BE2C (cell line): Measurements from ENCODE around the gene CADM1.

ENCODE experiments used
- DNase-seq: peaks from one replicate; pipeline ENCODE4 v3.0.0-alpha.2; 2020
- H3K27me3 ChIP-seq: fragments of 250-450 bp; sonication (Bioruptor Pico); 2 replicates; pipeline ENCODE4 v1.5.1; 2020; ENCODE audit warnings: mild to moderate bottlenecking
- H3K36me3 ChIP-seq: fragments of 250-450 bp; sonication (Bioruptor Pico); 2 replicates; pipeline ENCODE4 v1.5.1; 2020; ENCODE audit warnings: mild to moderate bottlenecking
- H3K4me1 ChIP-seq: fragments of 250-450 bp; sonication (Bioruptor Pico); 2 replicates; pipeline ENCODE4 v1.5.1; 2020
- H3K4me3 ChIP-seq: 2 replicates; pipeline ENCODE4 v1.5.1; 2011; ENCODE audit warnings: low read depth, low read length
- H3K9me3 ChIP-seq: fragments of 250-450 bp; sonication (Bioruptor Pico); 2 replicates; pipeline ENCODE4 v1.5.1; 2020
- CTCF ChIP-seq: IDR thresholded peaks from 2 replicates; pipeline ENCODE4 v1.5.1; 2012; ENCODE audit warnings: mild to moderate bottlenecking, low read depth, low read length

CADM1 gene

GRCh38 chr11:115193914-115194801 is 310.1 kb downstream of the CADM1 start:
- H3K4me1 ChIP-seq, result peaks cover 15% of the 10 kb centered on the region
- H3K4me3 ChIP-seq, result no peak overlapping the region
- no peaks in the 10 kb centered on the region for H3K27me3 ChIP-seq
- H3K9me3 ChIP-seq, result no peaks in the 10 kb centered on the region
- no peak for TF ChIP-seq CTCF
- no peak for DNase-seq
- H3K36me3 ChIP-seq, result peaks cover 16% of the 10 kb centered on the region

- H3K4me1 ChIP-seq, result peaks cover 4% of the 10 kb centered on the region
These were observed 312.5 kb downstream of the CADM1 start for GRCh38 chr11:115191761-115192160.

GRCh38 chr11:115190196-115190595 is 314.0 kb downstream of the CADM1 start:
- TF ChIP-seq CTCF, result no peak
- no peak for DNase-seq
- Histone ChIP-seq H3K36me3 (peaks cover 7% of the 10 kb centered on the region; the same call in 1 of the 2 replicates), H3K4me1 (peaks cover 4% of the 10 kb centered on the region), H3K4me3 (no peak overlapping the region), H3K27me3 (no peaks in the 10 kb centered on the region), H3K9me3 (no peaks in the 10 kb centered on the region)

More at GRCh38 chr11:115191761-115192160, 312.5 kb downstream of the CADM1 start:
- H3K36me3 ChIP-seq, result peaks cover 3% of the 10 kb centered on the region; the same call in 1 of the 2 replicates
- H3K4me3 ChIP-seq, result no peak overlapping the region
- no peaks in the 10 kb centered on the region for H3K9me3 ChIP-seq
- no peak for DNase-seq
- TF ChIP-seq CTCF, result no peak
- no peaks in the 10 kb centered on the region for H3K27me3 ChIP-seq

GRCh38 chr11:115188898-115189278 is 315.3 kb downstream of the CADM1 start:
- Histone ChIP-seq H3K4me3 (no peak overlapping the region), H3K27me3 (no peaks in the 10 kb centered on the region)

GRCh38 chr11:115188188-115188897 is 315.9 kb downstream of the CADM1 start:
- Histone ChIP-seq H3K36me3 (peaks cover 7% of the 10 kb centered on the region; the same call in 1 of the 2 replicates), H3K4me3 (no peak overlapping the region), H3K4me1 (peaks cover 8% of the 10 kb centered on the region), H3K9me3 (no peaks in the 10 kb centered on the region), H3K27me3 (no peaks in the 10 kb centered on the region)
- TF ChIP-seq CTCF, result no peak
- DNase-seq, result no peak

More at GRCh38 chr11:115188898-115189278, 315.3 kb downstream of the CADM1 start:
- Histone ChIP-seq H3K36me3 (peaks cover 7% of the 10 kb centered on the region; the same call in 1 of the 2 replicates), H3K9me3 (no peaks in the 10 kb centered on the region), H3K4me1 (peaks cover 4% of the 10 kb centered on the region)
- no peak for DNase-seq
- TF ChIP-seq CTCF, result no peak

GRCh38 chr11:115185931-115186330 is 318.3 kb downstream of the CADM1 start:
- Histone ChIP-seq H3K4me3 (no peak overlapping the region), H3K9me3 (no peaks in the 10 kb centered on the region), H3K4me1 (peaks cover 8% of the 10 kb centered on the region), H3K36me3 (peaks cover 7% of the 10 kb centered on the region; the same call in 1 of the 2 replicates), H3K27me3 (no peaks in the 10 kb centered on the region)
- no peak for DNase-seq
- no peak for TF ChIP-seq CTCF
